GM21825 (cell line): ENCODE measurements around the gene USP40.

Experiments
- ATAC-seq: cut with Tn5 transposase; IDR thresholded peaks from one replicate; pipeline ENCODE4 v1.9.1; 2021; ENCODE audit warnings: mild to moderate bottlenecking, moderate library complexity; ENCODE audit not compliant: unreplicated experiment

USP40 gene

DNA sequence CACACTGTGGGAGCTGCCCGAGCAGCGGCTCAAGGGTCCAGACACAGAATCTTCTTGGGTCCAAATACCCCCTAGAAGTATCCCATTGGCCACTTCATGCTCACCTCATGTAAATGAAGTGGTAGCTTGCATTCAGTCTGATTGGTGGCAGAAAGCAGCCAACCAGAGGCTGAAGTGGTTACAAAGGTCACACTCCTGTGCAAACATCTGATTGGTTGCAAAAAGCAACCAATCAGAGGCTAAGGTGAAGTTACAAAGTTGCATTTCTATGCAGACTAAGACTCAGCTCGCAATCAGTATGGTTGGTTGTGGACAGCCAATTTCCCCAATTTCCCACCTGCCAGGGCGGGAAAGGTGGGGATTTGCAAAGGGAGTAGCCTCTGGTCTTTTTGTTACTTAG is 118.0 kb downstream of the USP40 start:
- no peak for ATAC-seq

DNA sequence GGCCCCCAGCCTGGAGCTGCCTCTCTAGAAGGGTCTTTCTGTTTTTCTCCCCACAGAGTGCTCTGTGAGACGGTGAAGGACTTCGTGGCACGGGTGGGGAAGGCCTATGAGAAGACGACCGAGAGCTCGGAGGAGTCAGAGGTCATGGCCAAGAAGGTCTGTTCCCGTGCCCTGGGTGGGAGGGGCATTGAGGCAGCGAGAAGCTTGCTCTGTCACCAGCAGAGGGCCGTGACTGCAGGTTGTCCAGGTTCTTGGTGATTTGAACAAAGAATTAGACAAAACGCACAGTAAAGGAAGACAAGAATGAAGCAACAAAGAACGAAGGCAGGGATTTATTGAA is 118.4 kb downstream of the USP40 start:
- no peak for ATAC-seq

DNA sequence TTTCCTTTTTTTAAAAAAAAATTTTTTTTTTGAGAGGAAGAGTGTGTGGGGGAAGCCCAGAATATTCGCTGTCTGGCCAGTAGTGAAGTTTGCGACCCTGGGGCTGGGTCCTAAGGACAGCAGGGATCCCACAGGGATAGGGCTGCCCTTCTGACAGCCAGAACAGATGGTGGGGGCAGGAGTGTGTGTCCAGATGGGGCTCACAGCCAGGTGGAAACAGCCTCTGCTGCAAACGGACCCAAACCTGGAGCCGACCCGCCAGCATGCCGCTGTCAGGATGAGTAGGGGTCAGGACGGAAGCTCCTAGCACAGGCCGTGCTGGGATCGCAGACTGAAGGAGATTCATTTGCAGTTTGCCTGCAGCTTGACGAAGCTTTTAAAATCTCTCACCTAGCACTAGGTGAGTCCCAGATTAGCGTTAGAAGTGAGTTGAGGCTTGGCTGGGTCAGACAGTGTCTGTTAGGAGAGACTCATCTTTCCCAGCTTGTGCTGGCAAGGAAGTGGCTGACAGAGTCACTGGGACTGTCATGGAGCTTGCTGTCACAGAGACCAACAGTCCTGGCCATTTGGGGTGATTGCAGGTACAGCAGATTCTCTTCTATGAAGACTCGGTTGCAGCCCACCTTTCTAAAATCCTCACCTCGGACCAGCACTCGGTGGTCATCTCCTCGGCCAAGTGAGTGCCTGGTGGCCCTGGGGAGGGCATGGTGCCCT is 118.9 kb downstream of the USP40 start:
- ATAC-seq: no peak

DNA sequence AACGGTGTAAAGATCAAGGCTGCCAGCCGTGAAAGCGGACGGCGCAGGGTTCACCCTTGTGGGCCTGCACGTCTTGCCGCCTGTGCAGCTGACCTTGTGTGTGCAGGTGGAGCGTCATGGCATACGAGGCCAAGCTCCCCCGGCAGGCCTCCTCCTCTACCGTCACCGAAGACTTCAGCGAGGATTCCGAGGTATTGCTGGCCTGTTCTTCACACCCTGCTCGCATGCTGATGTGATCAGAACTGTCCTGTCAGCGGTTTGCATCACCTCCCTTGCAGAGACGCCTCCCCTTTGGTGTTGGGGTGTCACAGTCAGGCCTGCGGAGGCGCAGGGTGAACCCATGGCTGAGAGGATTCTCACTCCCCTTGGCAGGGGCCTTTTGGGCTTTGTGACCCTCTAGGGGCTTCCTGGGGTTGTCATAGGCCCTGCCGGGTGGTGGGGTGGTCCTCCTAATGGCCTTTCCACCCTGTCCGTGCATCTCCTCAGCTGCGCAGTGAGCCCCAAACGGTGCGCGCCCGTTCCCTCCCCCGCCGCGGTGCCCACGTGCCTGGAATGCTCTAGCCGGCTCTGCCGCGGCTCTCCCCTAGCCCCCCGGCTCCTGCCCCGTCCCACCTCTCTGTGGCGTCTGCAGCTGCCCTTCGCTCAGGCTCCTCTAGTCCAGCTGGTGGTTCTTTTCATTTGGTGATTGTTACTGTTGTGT is 119.8 kb downstream of the USP40 start:
- no peak for ATAC-seq

DNA sequence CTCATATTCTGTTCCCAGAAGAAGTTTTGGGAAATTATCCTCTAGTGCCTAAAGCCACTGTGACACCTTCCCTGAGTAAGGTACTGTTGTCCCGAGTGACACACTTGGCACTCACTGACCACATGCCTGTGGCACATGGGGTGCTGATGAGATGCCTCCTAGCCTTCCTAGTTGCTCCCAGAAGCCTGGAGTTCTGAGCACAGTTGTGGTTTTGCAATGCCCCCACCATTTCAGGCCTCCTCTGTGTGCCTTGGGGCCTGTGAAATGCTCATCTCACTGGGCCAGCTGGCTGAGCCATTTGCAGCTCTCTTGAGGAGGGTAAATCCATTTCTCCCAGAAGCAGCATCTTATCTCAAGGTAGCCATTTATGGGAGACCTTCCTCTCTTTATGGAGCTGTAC is 120.5 kb downstream of the USP40 start:
- ATAC-seq: no peak

DNA sequence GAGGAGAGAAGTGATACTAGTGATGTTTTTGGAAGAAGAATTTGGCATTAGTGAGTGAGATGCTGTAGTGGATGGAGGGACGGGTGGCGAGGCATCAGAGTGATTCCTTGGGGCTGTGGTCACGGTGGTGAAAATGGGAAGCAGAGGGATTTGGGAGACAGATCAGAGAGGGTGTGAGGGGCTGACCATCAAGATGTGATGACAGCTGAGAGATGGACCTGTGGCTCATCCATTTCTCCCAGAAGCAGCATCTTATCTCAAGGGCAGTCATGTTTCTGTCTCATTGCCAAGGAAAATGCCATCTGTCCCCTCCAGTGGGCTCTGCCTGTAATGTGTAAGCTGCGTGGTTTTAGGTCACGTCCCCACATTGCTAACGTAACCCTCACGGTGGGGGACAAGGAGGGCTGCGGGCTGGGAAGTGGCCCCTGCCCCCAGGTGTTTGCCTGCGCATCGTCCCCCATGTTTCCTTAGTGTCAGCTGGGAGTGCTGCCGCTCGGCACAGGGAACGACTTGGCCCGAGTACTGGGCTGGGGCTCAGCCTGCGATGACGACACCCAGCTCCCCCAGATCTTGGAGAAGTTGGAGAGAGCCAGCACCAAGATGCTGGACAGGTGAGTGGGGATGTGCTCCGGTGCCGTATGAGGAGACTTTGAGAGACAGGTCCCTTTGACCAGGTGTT is 121.3 kb downstream of the USP40 start:
- ATAC-seq: no peak

DNA sequence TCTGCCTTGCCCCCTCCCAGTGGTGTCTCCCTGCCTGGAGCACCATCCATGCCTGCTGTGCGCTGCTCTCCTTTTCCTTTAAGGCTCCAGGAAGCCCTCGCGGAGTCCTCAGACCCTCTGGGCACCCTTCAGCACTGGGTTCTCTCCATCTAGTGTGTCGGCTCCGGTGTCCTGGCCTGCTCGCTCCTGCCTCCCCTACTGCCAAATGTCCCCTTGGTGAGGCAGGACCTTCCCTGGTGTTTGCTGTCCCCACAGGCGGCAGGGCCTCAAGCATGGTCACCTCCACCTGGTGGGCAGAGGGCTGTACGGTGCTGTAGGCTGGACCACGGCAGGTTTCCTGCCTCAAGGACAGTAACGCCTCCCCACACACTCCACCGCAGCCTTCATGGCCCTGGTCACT is 122.1 kb downstream of the USP40 start:
- ATAC-seq: no peak

DNA sequence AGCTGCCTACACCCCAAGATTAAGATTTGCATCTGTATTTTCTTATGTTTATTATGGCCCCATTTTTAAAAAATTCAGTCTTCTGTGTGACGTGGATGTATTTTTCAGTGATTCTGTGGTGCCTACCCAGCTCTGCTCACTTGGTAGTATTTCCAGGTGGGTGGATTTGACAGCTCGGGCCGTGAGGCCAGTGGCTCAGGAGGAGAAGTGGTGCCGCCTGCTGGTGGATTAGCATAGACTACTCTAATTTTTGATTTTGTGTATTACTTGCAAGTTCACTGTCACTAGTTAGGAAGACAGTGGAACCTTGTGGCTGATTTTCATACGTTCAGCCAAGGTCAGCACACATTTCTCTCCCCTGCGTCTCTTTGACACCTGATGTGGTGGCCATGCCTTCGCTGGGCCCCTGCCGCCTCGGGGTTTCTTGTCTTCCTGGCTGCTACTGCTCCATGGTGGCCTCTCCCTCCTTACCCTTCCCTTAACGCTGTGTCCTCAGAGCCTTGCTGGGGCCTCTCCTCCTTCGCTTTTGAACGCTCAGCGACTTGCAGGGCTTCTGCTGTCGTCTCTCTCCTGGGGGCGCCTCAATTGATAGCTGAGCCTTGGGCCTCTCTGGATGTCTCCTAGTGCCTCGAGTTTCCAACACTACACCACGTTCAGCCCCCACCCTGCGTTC is 122.9 kb downstream of the USP40 start:
- ATAC-seq: no peak

DNA sequence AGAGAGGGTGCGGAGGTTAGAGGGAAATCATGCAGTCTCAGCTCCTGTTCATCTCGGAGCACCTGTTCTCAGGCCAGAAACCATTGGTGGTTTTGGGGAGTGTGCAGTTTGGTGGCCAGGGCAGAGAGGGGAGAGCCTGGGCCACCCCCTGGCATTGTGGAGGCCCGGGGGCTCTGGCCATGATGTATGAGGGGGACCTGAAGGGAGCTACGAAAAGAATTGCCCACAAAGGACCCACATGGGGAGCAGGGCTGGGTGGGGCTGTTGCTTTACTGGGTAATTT is 124.6 kb downstream of the USP40 start:
- ATAC-seq: no peak

DNA sequence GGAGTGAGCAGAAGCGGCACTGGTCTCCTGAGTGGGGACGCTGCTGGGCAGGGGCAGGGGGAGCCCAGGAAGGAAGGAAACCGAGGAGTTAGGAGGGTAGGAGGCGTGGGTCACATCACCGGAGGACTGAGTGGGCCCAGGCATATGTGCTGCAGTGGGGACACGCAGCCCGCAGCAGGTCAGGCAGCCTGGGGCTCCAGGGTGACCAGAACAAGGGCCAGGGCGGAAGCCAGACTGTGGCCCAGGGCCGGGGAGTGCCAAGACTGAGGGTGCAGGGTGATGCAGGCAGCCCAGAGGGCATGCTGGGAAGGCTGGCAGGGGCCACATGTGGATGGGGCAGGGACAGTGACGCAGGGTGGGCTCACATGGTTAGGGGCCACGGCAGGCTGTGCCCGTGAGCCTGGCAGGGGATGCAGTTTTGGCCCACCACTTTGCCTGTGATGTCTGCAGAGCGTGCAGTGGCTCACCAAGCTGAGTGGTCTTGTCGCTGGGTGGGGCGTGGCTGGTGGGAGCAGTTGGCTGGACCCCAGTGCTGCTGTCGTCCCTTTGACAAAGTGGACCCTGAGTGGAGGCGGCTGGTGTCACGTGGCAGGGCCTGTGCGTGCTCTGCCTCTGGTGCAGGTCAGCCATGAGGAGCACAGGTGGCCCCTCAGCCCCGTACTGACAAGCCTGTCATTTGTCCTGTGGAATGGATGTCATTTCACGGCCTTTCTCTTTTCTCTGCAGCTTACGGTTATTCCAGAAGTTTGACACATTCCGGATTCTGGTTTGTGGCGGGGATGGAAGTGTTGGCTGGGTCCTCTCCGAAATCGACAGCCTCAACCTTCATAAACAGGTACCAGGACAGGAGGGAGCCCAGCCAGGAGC is 125.2 kb downstream of the USP40 start:
- ATAC-seq: no peak

DNA sequence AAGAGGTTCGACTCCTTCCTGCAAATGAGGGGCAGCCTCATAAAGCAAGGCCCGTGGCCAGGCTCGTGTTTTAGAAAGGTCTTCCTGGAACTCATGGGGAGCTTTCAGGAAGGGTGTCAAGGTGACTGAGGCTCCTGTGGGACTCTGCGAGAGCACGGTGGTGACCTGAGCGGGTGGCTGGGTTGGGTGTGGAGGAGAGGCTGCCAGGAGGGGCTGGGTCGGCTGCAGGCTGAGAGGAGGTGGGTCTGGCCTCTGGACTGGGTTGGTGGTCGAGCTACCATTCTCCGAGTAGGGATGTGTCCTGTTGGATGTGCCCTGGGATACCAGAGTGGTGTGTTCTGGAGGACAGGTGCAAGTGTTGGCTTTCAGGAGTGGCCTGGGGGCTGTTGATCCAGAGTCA is 125.9 kb downstream of the USP40 start:
- no peak for ATAC-seq

DNA sequence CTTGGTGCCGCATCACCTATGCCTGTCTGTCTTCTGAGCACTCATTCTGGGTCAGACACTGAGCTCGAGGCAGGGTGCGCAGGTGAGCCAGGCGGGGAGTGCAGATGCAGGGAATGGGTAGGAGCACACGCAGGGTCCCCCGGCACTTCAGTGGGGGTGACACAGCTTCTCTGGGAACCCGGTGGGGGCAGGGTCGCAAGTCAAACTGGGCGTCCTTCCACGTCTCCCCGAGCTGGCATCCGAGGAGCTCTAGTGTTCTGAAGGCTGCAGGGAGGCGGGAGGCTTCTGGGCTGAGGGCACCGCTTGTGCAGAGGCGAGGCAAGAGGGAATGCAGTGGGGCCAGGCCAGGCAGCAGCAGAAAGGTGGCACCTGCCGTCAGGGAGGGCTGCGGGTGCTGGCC is 126.3 kb downstream of the USP40 start:
- ATAC-seq: no peak

DNA sequence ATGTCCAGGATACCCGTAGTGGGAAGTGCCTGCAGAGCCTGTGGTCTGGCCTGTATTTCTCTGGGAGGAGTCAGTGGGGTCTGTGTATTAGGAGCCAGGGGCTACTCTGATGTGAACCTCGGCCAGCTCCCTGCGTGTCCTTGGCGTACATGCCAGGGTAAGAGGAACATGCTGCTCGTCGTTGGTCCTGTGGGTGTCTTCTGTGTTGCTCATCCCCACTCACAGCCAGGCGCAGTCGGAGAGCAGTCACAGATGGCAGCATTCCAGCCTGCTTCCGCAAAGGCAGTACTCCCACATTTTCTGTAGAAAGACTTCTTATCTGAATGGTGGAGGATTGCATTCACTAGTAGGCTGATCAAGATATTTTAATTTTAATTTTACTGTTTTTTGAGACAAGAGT is 127.4 kb downstream of the USP40 start:
- no peak for ATAC-seq

DNA sequence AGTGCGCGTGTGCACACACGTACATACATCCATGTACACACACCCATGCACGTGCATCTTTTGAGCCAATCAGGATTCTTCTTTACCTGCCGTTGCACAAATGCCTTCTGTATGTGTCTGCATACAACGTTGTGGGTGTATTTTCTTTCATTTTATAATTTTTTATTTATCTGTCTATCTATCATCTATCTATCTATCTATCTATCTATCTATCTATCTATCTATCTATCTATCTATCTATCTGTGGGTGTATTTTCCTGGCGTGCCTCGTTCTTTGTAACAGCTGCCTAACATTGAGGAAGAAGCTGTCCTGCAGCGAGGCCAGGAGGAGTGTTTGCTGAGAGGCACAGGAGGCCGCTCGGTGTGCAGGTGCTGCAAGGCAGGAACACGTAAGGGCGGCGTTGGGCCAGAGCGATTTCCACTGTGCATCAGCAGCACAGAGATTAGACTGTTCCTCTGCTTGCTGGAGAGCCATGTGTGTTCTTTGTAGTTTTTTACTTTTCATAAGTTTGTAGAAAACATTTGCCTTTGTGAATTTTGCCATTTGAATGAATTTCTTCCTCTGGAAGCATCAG is 127.9 kb downstream of the USP40 start:
- ATAC-seq: no peak

DNA sequence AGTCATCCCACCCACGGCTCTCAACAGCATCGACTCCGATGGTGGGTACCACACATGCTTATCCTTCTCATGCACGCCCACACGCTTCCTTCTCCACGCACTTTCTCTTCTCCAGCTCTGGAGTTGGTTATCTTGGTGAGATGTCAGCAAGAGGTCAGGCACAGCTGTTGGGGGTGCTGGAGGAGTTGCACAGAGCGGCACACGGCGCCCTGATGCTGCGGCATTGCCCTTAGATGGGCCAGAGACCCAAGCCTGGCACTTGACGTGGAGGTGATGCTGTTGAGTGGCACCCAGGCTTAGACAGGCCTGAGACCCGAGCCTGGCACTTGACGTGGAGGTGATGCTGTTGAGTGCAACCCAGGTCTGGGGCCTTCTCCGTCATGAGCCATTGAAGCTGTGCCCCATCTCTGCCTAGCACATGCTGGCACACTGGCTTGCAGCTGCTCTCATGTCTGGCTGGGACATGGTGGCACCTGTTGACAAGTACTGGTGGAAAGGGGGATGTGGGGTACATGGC is 129.1 kb downstream of the USP40 start:
- no peak for ATAC-seq

DNA sequence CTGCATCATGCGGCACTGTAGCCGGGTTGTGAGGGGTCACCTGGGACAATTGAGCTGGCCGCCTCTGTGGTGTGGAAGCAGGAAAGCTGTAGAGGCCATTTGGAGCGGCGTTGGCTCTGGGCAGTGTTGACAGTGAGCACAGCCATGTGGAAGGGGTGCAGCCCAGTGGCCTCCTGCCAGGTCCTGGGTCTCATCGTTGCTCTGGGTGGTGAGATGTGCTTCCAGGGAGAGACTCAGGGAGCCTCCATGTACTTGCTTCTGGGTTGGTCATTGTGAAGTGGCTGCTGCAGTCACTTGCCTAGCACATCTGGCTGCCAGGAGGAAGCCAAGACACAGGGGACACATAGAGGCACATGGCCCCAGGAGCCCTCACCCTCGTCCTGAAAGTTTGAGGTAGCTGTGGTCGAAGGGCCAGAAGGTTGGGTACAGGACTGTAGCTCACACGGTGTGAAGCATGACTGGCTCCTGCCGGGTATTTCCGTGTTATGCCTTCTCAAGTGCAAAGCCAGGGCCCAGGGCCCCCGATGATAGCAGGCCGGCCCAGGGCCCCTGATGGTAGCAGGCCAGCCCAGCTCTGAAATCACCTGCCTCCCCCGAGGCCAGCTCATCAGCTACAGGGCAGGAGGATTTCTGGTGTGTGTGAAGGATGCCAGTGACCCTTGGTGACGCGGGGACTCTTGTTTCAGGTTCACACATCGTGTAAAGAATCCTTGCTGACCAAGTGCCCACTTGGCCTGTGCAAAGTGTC is 129.7 kb downstream of the USP40 start:
- ATAC-seq: no peak

DNA sequence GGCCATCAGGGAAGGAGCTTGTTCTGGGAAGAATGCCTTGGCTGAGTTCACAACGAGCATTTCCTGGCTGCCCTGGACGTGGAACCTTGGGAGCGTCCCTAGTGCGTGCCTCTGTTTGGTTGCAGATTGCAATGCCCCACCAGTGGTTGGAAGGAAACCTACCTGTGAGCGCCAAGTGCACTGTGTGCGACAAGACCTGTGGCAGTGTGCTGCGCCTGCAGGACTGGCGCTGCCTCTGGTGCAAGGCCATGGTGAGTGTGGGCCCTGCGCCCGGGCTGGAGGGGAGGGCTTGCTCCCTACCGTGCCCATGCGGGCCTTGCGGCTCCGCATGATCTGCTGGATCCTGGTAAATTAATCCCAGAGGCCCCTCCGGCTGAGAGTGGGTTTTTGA is 130.4 kb downstream of the USP40 start:
- no peak for ATAC-seq

DNA sequence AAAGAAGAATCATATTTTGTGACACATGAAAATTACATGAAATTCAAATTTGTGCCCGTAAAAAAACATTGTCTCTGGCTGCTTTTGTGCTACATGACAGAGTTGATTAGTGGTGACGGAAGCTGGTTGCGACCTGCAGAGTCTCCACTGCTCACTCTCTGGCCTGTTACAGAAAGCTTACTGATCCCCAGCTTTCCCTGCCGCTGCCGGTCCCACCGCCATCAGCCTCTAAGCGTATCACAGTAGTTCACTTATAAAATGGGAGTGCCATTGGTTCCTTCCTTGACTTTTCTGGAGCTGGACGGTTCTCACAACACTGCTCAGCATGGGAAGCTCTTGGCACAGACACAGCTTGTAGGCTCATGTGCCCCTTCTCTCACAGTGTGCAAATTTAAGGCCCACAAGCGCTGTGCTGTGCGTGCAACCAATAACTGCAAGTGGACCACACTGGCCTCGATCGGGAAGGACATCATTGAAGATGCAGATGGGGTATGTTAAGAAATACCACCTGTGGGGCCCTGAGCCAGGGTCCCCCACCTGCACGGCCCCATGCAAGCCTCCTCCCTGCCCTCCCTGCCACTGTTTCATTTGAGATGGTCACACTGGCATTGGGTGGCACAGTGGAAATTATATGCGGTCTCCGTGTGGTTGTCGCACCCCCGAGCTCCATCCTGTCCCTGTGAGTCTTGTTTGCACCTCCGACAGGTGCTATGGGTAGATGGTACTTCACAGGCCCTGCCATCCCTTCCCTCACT is 131.0 kb downstream of the USP40 start:
- no peak for ATAC-seq

DNA sequence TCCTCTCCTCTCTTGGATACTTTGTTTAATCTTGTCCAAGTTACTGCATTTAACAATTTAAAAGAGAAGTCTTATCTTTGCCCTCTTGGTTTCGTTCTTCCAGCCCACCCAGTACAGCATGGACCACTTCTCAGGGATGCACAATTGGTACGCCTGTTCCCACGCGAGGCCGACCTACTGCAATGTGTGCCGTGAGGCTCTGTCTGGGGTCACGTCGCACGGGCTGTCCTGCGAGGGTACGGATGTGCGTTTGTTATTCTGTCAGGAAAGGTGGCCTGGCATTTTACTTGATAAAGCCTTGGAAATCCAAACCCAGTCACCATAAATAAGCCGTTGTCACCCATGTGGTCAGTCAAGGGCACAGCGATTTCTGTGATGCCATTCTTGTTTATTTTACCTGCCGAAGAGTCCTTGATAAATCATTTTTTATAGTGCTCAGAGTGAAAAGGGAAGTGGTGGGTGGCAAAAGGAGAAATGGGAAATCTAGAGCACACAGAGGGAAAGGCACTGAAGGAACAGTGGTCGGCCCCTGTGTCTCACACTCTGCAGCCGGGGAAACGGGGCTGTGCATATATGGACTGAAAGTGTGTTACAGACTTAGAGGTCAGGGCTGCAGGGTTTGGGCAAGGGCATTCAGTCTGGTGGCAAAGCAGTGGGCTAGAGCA is 131.8 kb downstream of the USP40 start:
- ATAC-seq: no peak
